ENCODE measurements around the gene MRPL28.
"Not testable (repeated sequence)": the region's sequence is repeated elsewhere in the genome, so short reads cannot be mapped to it uniquely, and the experiment has no call there.

The MRPL28 gene

GRCh38 chr16:363110-363765 lies 7.1 kb downstream of the MRPL28 start:
- no peak for TF ChIP-seq POLR2A (IDR thresholded peaks at IDR 0.05; ENCODE audit: low read depth, low read length)
- FAIRE-seq (no peak), DNase-seq (ENCODE audit: insufficient read length, low spot score) (no peak)

- FAIRE-seq: not testable (repeated sequence)
These were observed 7.7 kb downstream of the MRPL28 start for GRCh38 chr16:362702-362999.

GRCh38 chr16:361872-362701 lies 8.3 kb downstream of the MRPL28 start:
- no peak for FAIRE-seq
- DNase-seq (ENCODE audit: insufficient read length, low spot score): peak; percentile 98
- TF ChIP-seq POLR2A (IDR thresholded peaks at IDR 0.05; ENCODE audit: low read depth, low read length): no peak

More at GRCh38 chr16:362702-362999, 7.7 kb downstream of the MRPL28 start:
- not testable (repeated sequence) for DNase-seq (ENCODE audit: insufficient read length, low spot score)

GRCh38 chr16:361341-361871 lies 8.9 kb downstream of the MRPL28 start:
- DNase-seq (ENCODE audit: insufficient read length, low spot score) (no peak), FAIRE-seq (no peak)

GRCh38 chr16:360698-361336 lies 9.5 kb downstream of the MRPL28 start:
- DNase-seq (ENCODE audit: insufficient read length, low spot score) (no peak), FAIRE-seq (no peak)
- no peak for TF ChIP-seq POLR2A (IDR thresholded peaks at IDR 0.05; ENCODE audit: low read depth, low read length)

More at GRCh38 chr16:361341-361871, 8.9 kb downstream of the MRPL28 start:
- no peak for TF ChIP-seq POLR2A (IDR thresholded peaks at IDR 0.05; ENCODE audit: low read depth, low read length)

- no peak for DNase-seq (ENCODE audit: insufficient read length, low spot score)
- TF ChIP-seq POLR2A (IDR thresholded peaks at IDR 0.05; ENCODE audit: low read depth, low read length): no peak
- no peak for FAIRE-seq
These were observed 10.3 kb downstream of the MRPL28 start for GRCh38 chr16:359871-360697.

- DNase-seq (ENCODE audit: insufficient read length, low spot score) (no peak), FAIRE-seq (no peak)
- TF ChIP-seq POLR2A (IDR thresholded peaks at IDR 0.05; ENCODE audit: low read depth, low read length): no peak
These were observed 11.1 kb downstream of the MRPL28 start for GRCh38 chr16:359067-359763.

- FAIRE-seq (no peak), DNase-seq (ENCODE audit: insufficient read length, low spot score) (no peak)
- no peak for TF ChIP-seq POLR2A (IDR thresholded peaks at IDR 0.05; ENCODE audit: low read depth, low read length)
These were observed 13.6 kb downstream of the MRPL28 start for GRCh38 chr16:356741-357140.

GRCh38 chr16:354971-355461 lies 15.3 kb downstream of the MRPL28 start:
- no peak for FAIRE-seq
- TF ChIP-seq POLR2A (IDR thresholded peaks at IDR 0.05; ENCODE audit: low read depth, low read length): no peak
- no peak for DNase-seq (ENCODE audit: insufficient read length, low spot score)

GRCh38 chr16:354291-354881 lies 16.0 kb downstream of the MRPL28 start:
- no peak for TF ChIP-seq POLR2A (IDR thresholded peaks at IDR 0.05; ENCODE audit: low read depth, low read length)
- FAIRE-seq: no peak
- DNase-seq (ENCODE audit: insufficient read length, low spot score): no peak

GRCh38 chr16:353404-354290 lies 16.7 kb downstream of the MRPL28 start:
- no peak for DNase-seq (ENCODE audit: insufficient read length, low spot score)
- no peak for FAIRE-seq
- TF ChIP-seq POLR2A (IDR thresholded peaks at IDR 0.05; ENCODE audit: low read depth, low read length): no peak

All from H54 (cell line).